Upper lobe of right lung (tissue), 1 donor: Measurements from ENCODE around the gene CHRNG. TPM values are rescaled to one million over a fixed set of nuclear protein-coding genes. Genes with fewer than 3 reads are reported as not detected.

Experiments
- ATAC-seq: fragments of 200-7000 bp; cut with Tn5 transposase; one replicate; pipeline ENCODE4 v1.9.1; 2020; ENCODE audit warnings: mild to moderate bottlenecking, moderate library complexity
- DNase-seq: peaks from one replicate; pipeline ENCODE4 v3.0.0-alpha.2; 2020
- H3K27ac ChIP-seq: fragments of 200-600 bp; one replicate; pipeline ENCODE4 v1.8.0; 2022
- H3K27me3 ChIP-seq: fragments of 200-600 bp; one replicate; pipeline ENCODE4 v1.8.0; 2022; ENCODE audit warnings: mild to moderate bottlenecking
- H3K36me3 ChIP-seq: fragments of 200-600 bp; one replicate; pipeline ENCODE4 v1.8.0; 2022
- H3K4me1 ChIP-seq: fragments of 200-600 bp; one replicate; pipeline ENCODE4 v1.8.0; 2022
- H3K4me3 ChIP-seq: fragments of 200-600 bp; one replicate; pipeline ENCODE4 v1.8.0; 2022; ENCODE audit warnings: mild to moderate bottlenecking
- H3K9me3 ChIP-seq: fragments of 200-600 bp; one replicate; pipeline ENCODE4 v1.8.0; 2022
- intact Hi-C: fragments of 100-400 bp; cut with DNase I; formaldehyde crosslinking; loops from one replicate; pipeline ENCODE4 v1.11.0; 2022
- total RNA-seq: library from RNA; stranded (reverse); fragmentation: NEBNext Ultra II Directional; extraction: Animal tissue kit (Norgen Biotek cat#: 25700); gene quantifications from one replicate; pipeline ENCODE4 v1.2.1, GENCODE V29; 2021
- TF ChIP-seq, protein P1 (sequence below): fragments of 200-600 bp; IDR thresholded peaks from one replicate; pipeline ENCODE4 v1.8.0; 2022; ENCODE audit warnings: antibody characterized with exemption
- donor health status: DM: no; HTN: yes; CAD: no; lungs with severe emphysema.

Gene CHRNG
- total RNA-seq, 1 donor from 2014 or later = not detected

GRCh38 chr2:232518844-232519243 is 20.6 kb upstream of the CHRNG start:
- intact Hi-C loops = no loop called here
- H3K36me3 ChIP-seq = no peaks in the 10 kb centered on the region
- DNase-seq (no peak), ATAC-seq (no peak)
- peaks cover 9% of the 10 kb centered on the region for H3K4me1 ChIP-seq
- no peak overlapping the region for H3K4me3 ChIP-seq
- TF ChIP-seq, protein P1, sequence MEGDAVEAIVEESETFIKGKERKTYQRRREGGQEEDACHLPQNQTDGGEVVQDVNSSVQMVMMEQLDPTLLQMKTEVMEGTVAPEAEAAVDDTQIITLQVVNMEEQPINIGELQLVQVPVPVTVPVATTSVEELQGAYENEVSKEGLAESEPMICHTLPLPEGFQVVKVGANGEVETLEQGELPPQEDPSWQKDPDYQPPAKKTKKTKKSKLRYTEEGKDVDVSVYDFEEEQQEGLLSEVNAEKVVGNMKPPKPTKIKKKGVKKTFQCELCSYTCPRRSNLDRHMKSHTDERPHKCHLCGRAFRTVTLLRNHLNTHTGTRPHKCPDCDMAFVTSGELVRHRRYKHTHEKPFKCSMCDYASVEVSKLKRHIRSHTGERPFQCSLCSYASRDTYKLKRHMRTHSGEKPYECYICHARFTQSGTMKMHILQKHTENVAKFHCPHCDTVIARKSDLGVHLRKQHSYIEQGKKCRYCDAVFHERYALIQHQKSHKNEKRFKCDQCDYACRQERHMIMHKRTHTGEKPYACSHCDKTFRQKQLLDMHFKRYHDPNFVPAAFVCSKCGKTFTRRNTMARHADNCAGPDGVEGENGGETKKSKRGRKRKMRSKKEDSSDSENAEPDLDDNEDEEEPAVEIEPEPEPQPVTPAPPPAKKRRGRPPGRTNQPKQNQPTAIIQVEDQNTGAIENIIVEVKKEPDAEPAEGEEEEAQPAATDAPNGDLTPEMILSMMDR = no peak
- peaks cover 41% of the 10 kb centered on the region for H3K27me3 ChIP-seq
- no peak overlapping the region for H3K27ac ChIP-seq
- H3K9me3 ChIP-seq = no peaks in the 10 kb centered on the region

DNA sequence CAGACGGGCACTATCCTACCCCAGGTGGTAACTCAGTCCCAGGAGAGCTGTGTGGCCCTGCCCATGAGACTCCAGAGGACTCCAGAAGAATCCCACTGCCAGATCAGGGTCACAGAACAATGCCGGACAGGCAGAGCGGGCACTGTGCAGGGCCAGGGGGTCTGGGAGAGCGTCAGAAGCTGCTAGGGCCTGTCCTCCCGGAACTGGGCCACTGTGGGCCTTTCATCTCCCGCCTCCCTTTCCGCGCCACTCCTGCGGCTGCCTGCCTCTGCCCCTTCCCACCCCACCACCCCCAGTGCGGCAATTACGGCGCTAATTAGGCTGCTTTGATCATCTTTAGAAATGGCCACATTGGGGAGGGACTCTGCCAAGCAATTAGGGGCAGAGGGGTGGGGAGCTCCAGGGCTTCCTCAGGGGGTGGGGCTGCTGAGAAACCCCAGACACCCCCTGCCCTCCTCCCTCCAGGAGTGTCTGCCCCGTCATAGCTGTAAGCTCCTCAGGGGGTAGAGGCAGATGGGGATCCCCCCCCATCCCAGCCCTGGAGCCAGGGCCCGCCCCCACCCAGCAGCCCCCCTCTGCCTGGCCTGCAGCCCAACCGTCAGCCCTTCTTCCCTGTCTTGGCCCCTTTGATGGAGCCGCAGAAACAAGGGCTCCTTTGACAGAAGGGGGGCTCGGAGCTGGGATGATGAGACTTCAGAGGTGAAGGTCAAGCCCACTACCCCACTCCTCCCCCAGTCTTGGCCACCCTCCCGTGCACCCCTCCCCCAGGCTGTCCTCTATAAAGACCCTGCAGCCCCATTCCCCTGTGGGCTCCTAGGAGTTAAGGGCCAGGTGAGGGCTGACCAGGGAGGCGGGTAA is 19.7 kb upstream of the CHRNG start, which contains the start of gene PRSS56:
PRSS56 (plus strand) TSS at position 808 of the 858 bp plus-strand sequence. CDS start 211 bp downstream, outside the sequence.
- Histone ChIP-seq H3K36me3 (no peaks in the 10 kb centered on the region), H3K27ac (no peak within 1 kb of the TSS), H3K27me3 (peaks cover 51% of the 10 kb centered on the region), H3K4me1 (peaks cover 15% of the 10 kb centered on the region), H3K9me3 (no peaks in the 10 kb centered on the region), H3K4me3 (no peak within 1 kb of the TSS)
- ATAC-seq = no peak
- TF ChIP-seq, protein P1 = no peak
- DNase-seq = no peak
- intact Hi-C loops = loop anchor here (10.0 kb wide), 1 partner anchor 615 kb away; no protein-coding TSS in a partner anchor

GRCh38 chr2:232520489-232520888 is 19.0 kb upstream of the CHRNG start:
- peaks cover 58% of the 10 kb centered on the region for H3K27me3 ChIP-seq

DNA sequence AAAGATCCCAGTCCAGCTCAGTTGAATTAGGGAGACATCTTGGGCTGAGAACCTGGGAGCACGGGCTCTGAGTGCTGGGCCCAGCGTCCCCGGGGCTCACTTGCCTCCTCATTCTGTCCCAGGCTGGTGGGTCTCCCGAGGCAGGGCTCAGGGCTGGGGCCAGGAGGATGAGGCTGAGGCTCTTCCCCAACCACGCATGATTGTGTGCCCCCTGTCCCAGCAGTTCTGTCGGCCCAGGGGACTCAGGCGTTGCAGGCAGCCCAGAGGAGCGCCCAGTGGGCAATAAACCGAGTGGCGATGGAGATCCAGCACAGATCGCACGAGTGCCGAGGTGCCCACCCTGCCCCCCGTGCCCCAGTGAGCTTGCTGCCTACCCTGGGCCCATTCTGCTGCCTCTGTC is 18.4 kb upstream of the CHRNG start:
- peaks cover 15% of the 10 kb centered on the region for H3K4me1 ChIP-seq
- peaks cover 62% of the 10 kb centered on the region for H3K27me3 ChIP-seq
- ATAC-seq (no peak), DNase-seq (no peak)
- intact Hi-C loops = loop anchor here (10.0 kb wide), 1 partner anchor 616 kb away; no protein-coding TSS in a partner anchor
- no peak overlapping the region for H3K27ac ChIP-seq
- no peaks in the 10 kb centered on the region for H3K36me3 ChIP-seq
- no peak overlapping the region for H3K4me3 ChIP-seq
- H3K9me3 ChIP-seq = no peaks in the 10 kb centered on the region
- TF ChIP-seq, protein P1 = no peak

More at GRCh38 chr2:232520489-232520888, 19.0 kb upstream of the CHRNG start:
- TF ChIP-seq, protein P1 = no peak
- H3K9me3 ChIP-seq = no peaks in the 10 kb centered on the region
- H3K4me3 ChIP-seq = no peak overlapping the region
- no peak overlapping the region for H3K27ac ChIP-seq
- intact Hi-C loops = loop anchor here (10.0 kb wide), 1 partner anchor 616 kb away; no protein-coding TSS in a partner anchor
- ATAC-seq = no peak
- no peaks in the 10 kb centered on the region for H3K36me3 ChIP-seq
- no peak for DNase-seq
- peaks cover 15% of the 10 kb centered on the region for H3K4me1 ChIP-seq

DNA sequence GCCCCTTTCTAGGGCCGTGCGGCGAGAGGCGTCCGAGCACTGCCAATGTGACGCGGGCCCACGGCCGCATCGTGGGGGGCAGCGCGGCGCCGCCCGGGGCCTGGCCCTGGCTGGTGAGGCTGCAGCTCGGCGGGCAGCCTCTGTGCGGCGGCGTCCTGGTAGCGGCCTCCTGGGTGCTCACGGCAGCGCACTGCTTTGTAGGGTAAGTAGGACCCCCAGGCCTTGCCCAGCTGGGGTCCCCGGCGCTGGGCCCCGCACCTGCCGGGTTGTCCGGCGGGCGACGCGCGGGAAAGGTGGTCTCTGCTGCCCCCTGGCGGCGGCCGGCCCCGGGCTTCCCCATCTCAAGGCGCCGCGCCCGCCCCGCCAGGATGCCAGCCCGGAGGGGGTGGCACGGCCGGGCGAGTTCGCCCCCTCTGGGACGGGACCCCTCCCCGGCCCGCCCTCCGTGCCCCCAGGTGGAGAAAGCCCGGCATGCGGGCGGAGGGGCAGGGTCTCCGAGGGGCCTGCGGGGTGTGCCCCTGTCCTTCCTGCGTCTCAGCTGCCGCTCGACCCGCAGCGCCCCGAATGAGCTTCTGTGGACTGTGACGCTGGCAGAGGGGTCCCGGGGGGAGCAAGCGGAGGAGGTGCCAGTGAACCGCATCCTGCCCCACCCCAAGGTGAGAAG is 17.4 kb upstream of the CHRNG start:
- DNase-seq (peak; percentile 79), ATAC-seq (peak; percentile 75)
- intact Hi-C loops = loop anchor here (10.0 kb wide), 1 partner anchor 617 kb away; no protein-coding TSS in a partner anchor

More for the DNA sequence above, 17.4 kb upstream of the CHRNG start:
- peak overlapping the region; percentile 14 for H3K4me3 ChIP-seq
- peaks cover 69% of the 10 kb centered on the region for H3K27me3 ChIP-seq
- H3K4me1 ChIP-seq = peaks cover 15% of the 10 kb centered on the region
- TF ChIP-seq, protein P1 = peak; percentile 92
- H3K36me3 ChIP-seq = no peaks in the 10 kb centered on the region
- no peak overlapping the region for H3K27ac ChIP-seq
- H3K9me3 ChIP-seq = no peaks in the 10 kb centered on the region
